Subcutaneous abdominal adipose tissue (tissue), 5 donors: ENCODE results near the gene GJC1.

Experiments
- H3K27ac ChIP-seq: one replicate; pipeline ENCODE4 v1.7.0; 2013; ENCODE audit warnings: low read depth, mild to moderate bottlenecking, inconsistent platforms, low read length, moderate library complexity
- H3K27me3 ChIP-seq, 5 donors: one replicate each; pipeline ENCODE4 v1.7.0; 2013; ENCODE audit warnings: low read length in 5 of 5, inconsistent platforms in 1 of 5; ENCODE audit not compliant: control insufficient read depth in 5 of 5, insufficient read depth in 4 of 5
- H3K36me3 ChIP-seq, 5 donors: one replicate each; pipeline ENCODE4 v1.7.0; 2013; ENCODE audit warnings: low read length in 5 of 5; ENCODE audit not compliant: control insufficient read depth in 5 of 5, insufficient read depth in 5 of 5
- H3K4me1 ChIP-seq, 5 donors: one replicate each; pipeline ENCODE4 v1.7.0; 2013; ENCODE audit warnings: low read length in 5 of 5, mild to moderate bottlenecking in 3 of 5, moderate library complexity in 1 of 5; ENCODE audit not compliant: control insufficient read depth in 5 of 5, insufficient read depth in 5 of 5
- H3K4me3 ChIP-seq, 5 donors: one replicate each; pipeline ENCODE4 v1.7.0; 2013; ENCODE audit warnings: low read length in 5 of 5, low read depth in 1 of 5
- H3K9ac ChIP-seq, 5 donors: one replicate each; pipeline ENCODE4 v1.7.0; 2013; ENCODE audit warnings: low read length in 5 of 5, mild to moderate bottlenecking in 4 of 5, moderate library complexity in 3 of 5
- H3K9me3 ChIP-seq, 5 donors: one replicate each; pipeline ENCODE4 v1.7.0; 2013; ENCODE audit warnings: low read length in 5 of 5; ENCODE audit not compliant: control insufficient read depth in 5 of 5
- donor health status: healthy.
- donor health status: healthy.
- donor health status: healthy.
- donor health status: healthy.
- donor health status: healthy.

GJC1 gene

GRCh38 chr17:44848257-44848795 lies 18.2 kb upstream of the GJC1 start:
- Histone ChIP-seq H3K4me3 (no peak overlapping the region), H3K36me3 (peaks cover 0 to 37% (median 32%) of the 10 kb centered on the region in 5 donors), H3K4me1 (peaks cover 0 to 3% (median 2%) of the 10 kb centered on the region in 5 donors), H3K27me3 (peaks cover 0 to 3% (median 0%) of the 10 kb centered on the region in 5 donors), H3K9ac (no peak overlapping the region), H3K9me3 (no peaks in the 10 kb centered on the region), H3K27ac (no peak overlapping the region)

GRCh38 chr17:44847586-44847985 lies 17.5 kb upstream of the GJC1 start, which contains the start of gene HIGD1B:
Gene HIGD1B (plus strand): TSS chr17:44847883. CDS start chr17:44848153, 270 bp downstream.
- H3K27ac ChIP-seq = no peak within 1 kb of the TSS
- H3K27me3 ChIP-seq = peaks cover 0 to 8% (median 0%) of the 10 kb centered on the region in 5 donors
- H3K9me3 ChIP-seq = no peaks in the 10 kb centered on the region
- H3K36me3 ChIP-seq = peaks cover 0 to 30% (median 25%) of the 10 kb centered on the region in 5 donors
- no peak within 1 kb of the TSS for H3K4me3 ChIP-seq
- peaks cover 0 to 3% (median 2%) of the 10 kb centered on the region in 5 donors for H3K4me1 ChIP-seq
- no peak within 1 kb of the TSS for H3K9ac ChIP-seq

GRCh38 chr17:44846206-44846605 lies 16.1 kb upstream of the GJC1 start:
- Histone ChIP-seq H3K9ac (no peak overlapping the region), H3K4me3 (no peak overlapping the region), H3K36me3 (peaks cover 0 to 16% (median 15%) of the 10 kb centered on the region in 5 donors), H3K9me3 (no peaks in the 10 kb centered on the region), H3K27me3 (peaks cover 0 to 9% (median 0%) of the 10 kb centered on the region in 5 donors), H3K27ac (no peak overlapping the region), H3K4me1 (peaks cover 0 to 3% (median 2%) of the 10 kb centered on the region in 5 donors)

GRCh38 chr17:44844390-44844830 lies 14.3 kb upstream of the GJC1 start:
- Histone ChIP-seq H3K36me3 (no peaks in the 10 kb centered on the region), H3K9ac (no peak overlapping the region), H3K27ac (no peak overlapping the region), H3K9me3 (no peaks in the 10 kb centered on the region), H3K4me1 (peaks cover 0 to 2% (median 0%) of the 10 kb centered on the region in 5 donors), H3K4me3 (no peak overlapping the region), H3K27me3 (peaks cover 0 to 9% (median 0%) of the 10 kb centered on the region in 5 donors)

GRCh38 chr17:44842748-44843147 lies 12.7 kb upstream of the GJC1 start:
- no peaks in the 10 kb centered on the region for H3K36me3 ChIP-seq
- no peak overlapping the region for H3K4me3 ChIP-seq
- no peak overlapping the region for H3K9ac ChIP-seq
- H3K27me3 ChIP-seq = peaks cover 0 to 9% (median 0%) of the 10 kb centered on the region in 5 donors
- no peak overlapping the region for H3K27ac ChIP-seq
- H3K9me3 ChIP-seq = no peaks in the 10 kb centered on the region
- H3K4me1 ChIP-seq = peaks cover 0 to 2% (median 0%) of the 10 kb centered on the region in 5 donors

- H3K4me1 ChIP-seq = peaks cover 0 to 2% (median 0%) of the 10 kb centered on the region in 5 donors
- H3K27me3 ChIP-seq = peaks cover 0 to 13% (median 0%) of the 10 kb centered on the region in 5 donors
- no peaks in the 10 kb centered on the region for H3K9me3 ChIP-seq
- no peak overlapping the region for H3K4me3 ChIP-seq
- H3K27ac ChIP-seq = no peak overlapping the region
- no peaks in the 10 kb centered on the region for H3K36me3 ChIP-seq
- H3K9ac ChIP-seq = no peak overlapping the region
Measured at GRCh38 chr17:44840936-44841335, 10.8 kb upstream of the GJC1 start.

- Histone ChIP-seq H3K27ac (no peak overlapping the region), H3K36me3 (no peaks in the 10 kb centered on the region), H3K4me1 (peaks cover 0 to 2% (median 0%) of the 10 kb centered on the region in 5 donors), H3K9me3 (no peaks in the 10 kb centered on the region), H3K4me3 (no peak overlapping the region), H3K27me3 (peaks cover 0 to 13% (median 0%) of the 10 kb centered on the region in 5 donors), H3K9ac (no peak overlapping the region)
Measured at GRCh38 chr17:44840274-44840673, 10.2 kb upstream of the GJC1 start.

- Histone ChIP-seq H3K4me1 (no peaks in the 10 kb centered on the region), H3K36me3 (no peaks in the 10 kb centered on the region), H3K27ac (no peak overlapping the region), H3K4me3 (no peak overlapping the region), H3K9ac (no peak overlapping the region), H3K9me3 (no peaks in the 10 kb centered on the region), H3K27me3 (peaks cover 0 to 14% (median 0%) of the 10 kb centered on the region in 5 donors)
Measured at GRCh38 chr17:44837196-44837595, 7.1 kb upstream of the GJC1 start.

GRCh38 chr17:44832805-44833204 lies 2.7 kb upstream of the GJC1 start:
- H3K9ac ChIP-seq = no peak overlapping the region
- H3K27me3 ChIP-seq = peaks cover 0 to 31% (median 9%) of the 10 kb centered on the region in 5 donors
- H3K4me3 ChIP-seq = no peak overlapping the region
- H3K9me3 ChIP-seq = no peaks in the 10 kb centered on the region
- peaks cover 0 to 21% (median 16%) of the 10 kb centered on the region in 5 donors for H3K4me1 ChIP-seq
- no peak overlapping the region for H3K27ac ChIP-seq
- no peaks in the 10 kb centered on the region for H3K36me3 ChIP-seq

GRCh38 chr17:44831371-44831770 lies 1.3 kb upstream of the GJC1 start:
- Histone ChIP-seq H3K9me3 (no peaks in the 10 kb centered on the region), H3K4me3 (no peak overlapping the region), H3K9ac (no peak overlapping the region), H3K4me1 (peaks cover 0 to 21% (median 16%) of the 10 kb centered on the region in 5 donors), H3K36me3 (no peaks in the 10 kb centered on the region), H3K27me3 (peaks cover 0 to 34% (median 11%) of the 10 kb centered on the region in 5 donors), H3K27ac (no peak overlapping the region)
